ENCODE results near the gene COPS4.

- TF ChIP-seq CTCF (optimal IDR thresholded peaks at IDR 0.05 in 1 of 3, IDR thresholded peaks at IDR 0.05 in 1 of 3, conservative IDR thresholded peaks at IDR 0.05 in 1 of 3; ENCODE audit: extremely low read depth in 1 of 3, insufficient read depth in 2 of 3, low read length in 3 of 3) (no peak), EZH2 (IDR thresholded peaks at IDR 0.05; ENCODE audit: low read length) (no peak)
Measured at GRCh38 chr4:83124111-83124780, 89.3 kb downstream of the COPS4 start.
